ENCODE results near the gene GLUL. TPM values are rescaled to one million over a fixed set of nuclear protein-coding genes. Genes with fewer than 3 reads are reported as not detected.
A peak's percentile ranks its signal among the peaks of the same experiment; 100 is the strongest.

GLUL gene
- total and polyA plus RNA-seq, 2 donors from 2014 or later: 90.6 to 533 TPM

- no peak for TF ChIP-seq CTCF (IDR thresholded peaks at IDR 0.05; ENCODE audit: borderline replicate concordance, extremely low read depth, insufficient read depth)
- FAIRE-seq: no peak
- peak overlapping the region in 1 of 3 donors; percentile 87 for H3K9ac ChIP-seq (ENCODE audit: low read length in 3 of 3)
Observed at GRCh38 chr1:182388392-182389134, 3.0 kb downstream of the GLUL start.

GRCh38 chr1:182387566-182387965, 4.0 kb downstream of the GLUL start:
- intact Hi-C loops (cut with DNase I): no loop called here
- no peak for TF ChIP-seq CTCF (IDR thresholded peaks at IDR 0.05; ENCODE audit: borderline replicate concordance, extremely low read depth, insufficient read depth)
- Histone ChIP-seq H3K9me3 (ENCODE audit: control insufficient read depth in 2 of 3, insufficient read depth in 1 of 3, low read length in 3 of 3) (no peaks in the 10 kb centered on the region), H3K9ac (ENCODE audit: low read length in 3 of 3) (no peak overlapping the region), H3K27me3 (ENCODE audit: control insufficient read depth, insufficient read depth, low read length) (no peaks in the 10 kb centered on the region), H3K4me1 (ENCODE audit: control insufficient read depth in 2 of 3, insufficient read depth in 2 of 3, low read depth in 1 of 3, low read length in 3 of 3) (peaks cover 0 to 12% (median 2%) of the 10 kb centered on the region in 3 donors), H3K27ac (ENCODE audit: low read depth in 2 of 2, low read length in 2 of 2) (no peak overlapping the region), H3K4me3 (ENCODE audit: low read length in 3 of 3) (no peak overlapping the region), H3K36me3 (ENCODE audit: control insufficient read depth in 2 of 3, insufficient read depth in 3 of 3, low read length in 3 of 3) (peaks cover 21 to 44% (median 29%) of the 10 kb centered on the region in 3 donors)
- FAIRE-seq (no peak), DNase-seq (no peak)

More at GRCh38 chr1:182388392-182389134, 3.0 kb downstream of the GLUL start:
- Histone ChIP-seq H3K4me3 (ENCODE audit: low read length in 3 of 3) (peak overlapping the region in 2 of 3 donors; percentile 8 to 75), H3K36me3 (ENCODE audit: control insufficient read depth in 2 of 3, insufficient read depth in 3 of 3, low read length in 3 of 3) (peaks cover 20 to 44% (median 29%) of the 10 kb centered on the region in 3 donors), H3K27ac (ENCODE audit: low read depth in 2 of 2, low read length in 2 of 2) (no peak overlapping the region), H3K9me3 (ENCODE audit: control insufficient read depth in 2 of 3, insufficient read depth in 1 of 3, low read length in 3 of 3) (no peaks in the 10 kb centered on the region), H3K27me3 (ENCODE audit: control insufficient read depth, insufficient read depth, low read length) (no peaks in the 10 kb centered on the region), H3K4me1 (ENCODE audit: control insufficient read depth in 2 of 3, insufficient read depth in 2 of 3, low read depth in 1 of 3, low read length in 3 of 3) (peaks cover 2 to 16% (median 3%) of the 10 kb centered on the region in 3 donors)
- DNase-seq: peak in 1 of 5 donors; percentile 7
- intact Hi-C loops (cut with DNase I): no loop called here

GRCh38 chr1:182386980-182387379, 4.6 kb downstream of the GLUL start:
- Histone ChIP-seq H3K4me3 (ENCODE audit: low read length in 3 of 3) (no peak overlapping the region), H3K9ac (ENCODE audit: low read length in 3 of 3) (no peak overlapping the region), H3K9me3 (ENCODE audit: control insufficient read depth in 2 of 3, insufficient read depth in 1 of 3, low read length in 3 of 3) (no peaks in the 10 kb centered on the region), H3K36me3 (ENCODE audit: control insufficient read depth in 2 of 3, insufficient read depth in 3 of 3, low read length in 3 of 3) (peaks cover 21 to 44% (median 29%) of the 10 kb centered on the region in 3 donors), H3K27me3 (ENCODE audit: control insufficient read depth, insufficient read depth, low read length) (no peaks in the 10 kb centered on the region), H3K4me1 (ENCODE audit: control insufficient read depth in 2 of 3, insufficient read depth in 2 of 3, low read depth in 1 of 3, low read length in 3 of 3) (peaks cover 0 to 9% (median 2%) of the 10 kb centered on the region in 3 donors), H3K27ac (ENCODE audit: low read depth in 2 of 2, low read length in 2 of 2) (no peak overlapping the region)
- no peak for DNase-seq
- intact Hi-C loops (cut with DNase I): no loop called here
- no peak for TF ChIP-seq CTCF (IDR thresholded peaks at IDR 0.05; ENCODE audit: borderline replicate concordance, extremely low read depth, insufficient read depth)
- FAIRE-seq: no peak
